Stomach (tissue), 4 donors: ENCODE data around the gene KRT7.

Experiments used
- POLR2AphosphoS5 ChIP-seq, 3 donors: sonication (generic); formaldehyde crosslinking; IDR thresholded peaks; one replicate each; pipeline ENCODE4 v1.6.1; 2016; ENCODE audit warnings: antibody characterized with exemption in 3 of 3
- TF ChIP-seq, protein P1 (sequence below), 7 experiments: fragments of 450-650 bp in 4 of 7; fragments of 200-600 bp in 3 of 7; sonication (generic) in 3 of 7; IDR thresholded peaks; one replicate each; pipeline ENCODE4 v1.5.1; 2016 to 2019; ENCODE audit warnings: antibody characterized with exemption in 7 of 7, control low read depth in 2 of 7, mild to moderate bottlenecking in 1 of 7

DNA sequence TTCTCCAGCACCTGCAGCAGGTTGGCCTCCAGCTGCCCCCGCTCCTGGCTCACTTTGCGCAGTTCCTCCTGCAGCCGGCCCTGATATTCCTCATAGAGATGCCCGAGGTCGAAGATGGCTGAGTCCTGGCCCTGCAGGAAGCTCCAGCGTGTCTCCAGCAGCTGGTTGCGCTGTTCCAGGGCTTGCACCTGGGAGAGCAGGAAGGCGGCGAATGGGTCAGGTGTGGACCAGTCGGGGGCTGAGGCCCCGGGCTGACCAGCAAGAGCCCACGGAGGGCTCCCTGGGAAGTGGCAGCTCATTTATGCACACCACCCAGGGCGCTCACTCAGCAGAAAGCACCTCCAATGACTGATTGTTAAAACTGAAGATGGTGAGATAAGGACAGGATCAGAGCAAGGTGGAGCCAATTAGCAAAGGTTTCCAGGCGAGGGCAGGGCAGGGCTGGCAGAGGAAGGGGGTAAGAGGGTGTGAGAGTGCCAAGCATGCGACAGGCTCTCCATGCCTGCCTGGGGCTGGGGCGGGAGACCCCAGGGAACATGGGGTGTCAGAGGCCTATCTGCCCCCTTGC, 47.6 kb upstream of the KRT7 start:
- TF ChIP-seq, protein P1, sequence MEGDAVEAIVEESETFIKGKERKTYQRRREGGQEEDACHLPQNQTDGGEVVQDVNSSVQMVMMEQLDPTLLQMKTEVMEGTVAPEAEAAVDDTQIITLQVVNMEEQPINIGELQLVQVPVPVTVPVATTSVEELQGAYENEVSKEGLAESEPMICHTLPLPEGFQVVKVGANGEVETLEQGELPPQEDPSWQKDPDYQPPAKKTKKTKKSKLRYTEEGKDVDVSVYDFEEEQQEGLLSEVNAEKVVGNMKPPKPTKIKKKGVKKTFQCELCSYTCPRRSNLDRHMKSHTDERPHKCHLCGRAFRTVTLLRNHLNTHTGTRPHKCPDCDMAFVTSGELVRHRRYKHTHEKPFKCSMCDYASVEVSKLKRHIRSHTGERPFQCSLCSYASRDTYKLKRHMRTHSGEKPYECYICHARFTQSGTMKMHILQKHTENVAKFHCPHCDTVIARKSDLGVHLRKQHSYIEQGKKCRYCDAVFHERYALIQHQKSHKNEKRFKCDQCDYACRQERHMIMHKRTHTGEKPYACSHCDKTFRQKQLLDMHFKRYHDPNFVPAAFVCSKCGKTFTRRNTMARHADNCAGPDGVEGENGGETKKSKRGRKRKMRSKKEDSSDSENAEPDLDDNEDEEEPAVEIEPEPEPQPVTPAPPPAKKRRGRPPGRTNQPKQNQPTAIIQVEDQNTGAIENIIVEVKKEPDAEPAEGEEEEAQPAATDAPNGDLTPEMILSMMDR (IDR thresholded peaks at IDR 0.05): no peak
- TF ChIP-seq POLR2AphosphoS5 (IDR thresholded peaks at IDR 0.05): no peak
